ENCODE results near the gene YIF1B.

- TF ChIP-seq, protein P1, sequence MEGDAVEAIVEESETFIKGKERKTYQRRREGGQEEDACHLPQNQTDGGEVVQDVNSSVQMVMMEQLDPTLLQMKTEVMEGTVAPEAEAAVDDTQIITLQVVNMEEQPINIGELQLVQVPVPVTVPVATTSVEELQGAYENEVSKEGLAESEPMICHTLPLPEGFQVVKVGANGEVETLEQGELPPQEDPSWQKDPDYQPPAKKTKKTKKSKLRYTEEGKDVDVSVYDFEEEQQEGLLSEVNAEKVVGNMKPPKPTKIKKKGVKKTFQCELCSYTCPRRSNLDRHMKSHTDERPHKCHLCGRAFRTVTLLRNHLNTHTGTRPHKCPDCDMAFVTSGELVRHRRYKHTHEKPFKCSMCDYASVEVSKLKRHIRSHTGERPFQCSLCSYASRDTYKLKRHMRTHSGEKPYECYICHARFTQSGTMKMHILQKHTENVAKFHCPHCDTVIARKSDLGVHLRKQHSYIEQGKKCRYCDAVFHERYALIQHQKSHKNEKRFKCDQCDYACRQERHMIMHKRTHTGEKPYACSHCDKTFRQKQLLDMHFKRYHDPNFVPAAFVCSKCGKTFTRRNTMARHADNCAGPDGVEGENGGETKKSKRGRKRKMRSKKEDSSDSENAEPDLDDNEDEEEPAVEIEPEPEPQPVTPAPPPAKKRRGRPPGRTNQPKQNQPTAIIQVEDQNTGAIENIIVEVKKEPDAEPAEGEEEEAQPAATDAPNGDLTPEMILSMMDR (IDR thresholded peaks at IDR 0.05; ENCODE audit: borderline replicate concordance, extremely low read depth, low read length, poor library complexity, severe bottlenecking): no peak
- no peak for TF ChIP-seq EZH2 (IDR thresholded peaks at IDR 0.05; ENCODE audit: borderline replicate concordance, low read depth, low read length, severe bottlenecking)
Observed at GRCh38 chr19:38307597-38307996, 8.2 kb downstream of the YIF1B start.

All from DND-41 (cell line).